IMR-90 (cell line): ENCODE measurements around the gene GNG12. TPM values are rescaled to one million over a fixed set of nuclear protein-coding genes. Genes with fewer than 3 reads are reported as not detected.
A peak's percentile ranks its signal among the peaks of the same experiment; 100 is the strongest.

ENCODE experiments used
- ATAC-seq: fragments of 200-7000 bp; cut with Tn5 transposase; 2 replicates; pipeline ENCODE4 v1.9.1; 2020; ENCODE audit warnings: low read depth, mild to moderate bottlenecking, moderate library complexity
- BruUV-seq: library from RNA; stranded (reverse); fragments of 400-500 nt; replicated peaks from 2 replicates; lab custom pipeline; 2021; lab: Mats Ljungman, UMichigan
- CTCF ChIA-PET: fragments of 300-600 bp; formaldehyde crosslinking; extraction: SDS; loops from one replicate; lab custom pipeline; 2021; ENCODE audit warnings: antibody characterized with exemption; lab: Yijun Ruan, JAX
- POLR2A ChIA-PET: fragments of 300-600 bp; sonication (Branson Sonifier 250); formaldehyde crosslinking; loops from one replicate; lab custom pipeline; 2022; ENCODE audit warnings: antibody characterized with exemption; ENCODE audit not compliant: unreplicated experiment; lab: Charles Lee
- DNase-seq: peaks from one replicate; pipeline ENCODE4 v3.0.0; 2013
- H2AFZ ChIP-seq: replicated peaks from 2 replicates; pipeline ENCODE3; 2013; ENCODE audit warnings: low read length, mild to moderate bottlenecking; ENCODE audit not compliant: poor library complexity
- H2AK5ac ChIP-seq: 2 replicates; pipeline ENCODE4 v1.6.1; 2013; ENCODE audit warnings: low read depth, low read length, inconsistent platforms
- H2AK9ac ChIP-seq: replicated peaks from 2 replicates; pipeline ENCODE3; 2013; ENCODE audit warnings: mild to moderate bottlenecking, low read depth, low read length, moderate library complexity; ENCODE audit not compliant: poor library complexity
- H2BK120ac ChIP-seq: 2 replicates; pipeline ENCODE4 v1.6.1; 2013; ENCODE audit warnings: low read depth, low read length, inconsistent platforms
- H2BK15ac ChIP-seq: 3 replicates; pipeline ENCODE4 v1.6.1; 2013; ENCODE audit warnings: low read depth, low read length, inconsistent platforms
- H2BK20ac ChIP-seq: 2 replicates; pipeline ENCODE4 v1.6.1; 2013; ENCODE audit warnings: low read depth, mild to moderate bottlenecking, inconsistent platforms, low read length, moderate library complexity
- H2BK5ac ChIP-seq: 2 replicates; pipeline ENCODE4 v1.6.1; 2013; ENCODE audit warnings: mild to moderate bottlenecking, low read depth, low read length, inconsistent platforms; ENCODE audit not compliant: poor library complexity, severe bottlenecking
- H3K14ac ChIP-seq: replicated peaks from 2 replicates; pipeline ENCODE4 v1.6.1; 2013; ENCODE audit warnings: low read depth, low read length, inconsistent platforms
- H3K18ac ChIP-seq: 2 replicates; pipeline ENCODE4 v1.6.1; 2013; ENCODE audit warnings: low read depth, low read length, control low read depth
- H3K23ac ChIP-seq: 2 replicates; pipeline ENCODE4 v1.6.1; 2013; ENCODE audit warnings: low read depth, low read length, inconsistent platforms
- H3K27ac ChIP-seq: 2 replicates; pipeline ENCODE4 v1.5.1; 2013; ENCODE audit warnings: mild to moderate bottlenecking, control low read depth, low read length; ENCODE audit not compliant: insufficient read depth
- H3K27me3 ChIP-seq: 2 replicates; pipeline ENCODE4 v1.6.1; 2013; ENCODE audit warnings: low read length; ENCODE audit not compliant: control insufficient read depth, insufficient read depth
- H3K36me3 ChIP-seq: 2 replicates; pipeline ENCODE4 v1.6.1; 2013; ENCODE audit warnings: low read length, mixed read lengths; ENCODE audit not compliant: control insufficient read depth, insufficient read depth
- H3K4ac ChIP-seq: 2 replicates; pipeline ENCODE4 v1.6.1; 2013; ENCODE audit warnings: low read depth, low read length, inconsistent platforms
- H3K4me1 ChIP-seq: 2 replicates; pipeline ENCODE4 v1.6.1; 2013; ENCODE audit warnings: low read length, mixed read lengths; ENCODE audit not compliant: control insufficient read depth, insufficient read depth
- H3K4me2 ChIP-seq: 2 replicates; pipeline ENCODE4 v1.6.1; 2013; ENCODE audit warnings: low read depth, mild to moderate bottlenecking, control low read depth, low read length, moderate library complexity
- H3K4me3 ChIP-seq: 2 replicates; pipeline ENCODE4 v1.5.1; 2013; ENCODE audit warnings: low read depth, mild to moderate bottlenecking, control low read depth, low read length, moderate library complexity; ENCODE audit not compliant: insufficient read depth
- H3K56ac ChIP-seq: 2 replicates; pipeline ENCODE4 v1.6.1; 2013; ENCODE audit warnings: low read length, inconsistent platforms; ENCODE audit not compliant: insufficient read depth; ENCODE audit errors: extremely low read depth
- H3K79me1 ChIP-seq, 2 experiments: 2 replicates each; pipeline ENCODE4 v1.6.1; 2013; ENCODE audit warnings: low read length in 2 of 2, inconsistent platforms in 1 of 2, low read depth in 1 of 2
- H3K9ac ChIP-seq: 2 replicates; pipeline ENCODE4 v1.6.1; 2013; ENCODE audit warnings: low read depth, low read length, control low read depth
- H3K9me1 ChIP-seq: 2 replicates; pipeline ENCODE4 v1.6.1; 2013; ENCODE audit warnings: low read length, inconsistent platforms; ENCODE audit not compliant: insufficient read depth
- H3K9me3 ChIP-seq: 2 replicates; pipeline ENCODE4 v1.6.1; 2013; ENCODE audit warnings: low read length; ENCODE audit not compliant: control insufficient read depth, insufficient read depth
- H4K20me1 ChIP-seq: 2 replicates; pipeline ENCODE4 v1.6.1; 2013; ENCODE audit warnings: low read length, inconsistent platforms; ENCODE audit not compliant: insufficient read depth
- H4K5ac ChIP-seq: 2 replicates; pipeline ENCODE4 v1.6.1; 2013; ENCODE audit warnings: mild to moderate bottlenecking, low read depth, low read length, control low read depth
- H4K8ac ChIP-seq, 2 experiments: 2 replicates each; pipeline ENCODE4 v1.6.1; 2013; ENCODE audit warnings: low read depth in 2 of 2, low read length in 2 of 2, control low read depth in 1 of 2, inconsistent platforms in 1 of 2
- H4K91ac ChIP-seq: 2 replicates; pipeline ENCODE4 v1.6.1; 2013; ENCODE audit warnings: low read depth, low read length, inconsistent platforms; ENCODE audit not compliant: insufficient read depth
- BHLHE40 ChIP-seq: fragments of 150-350 bp; IDR thresholded peaks from 2 replicates; pipeline ENCODE4 v1.6.1; 2016; ENCODE audit warnings: mild to moderate bottlenecking, low read depth, low read length
- CEBPB ChIP-seq: IDR thresholded peaks from 2 replicates; pipeline ENCODE4 v1.6.1; 2012; ENCODE audit warnings: low read depth, low read length, improper control_type of control experiment
- CHD1 ChIP-seq: IDR thresholded peaks from 2 replicates; pipeline ENCODE4 v1.6.1; 2012; ENCODE audit warnings: low read depth, low read length, improper control_type of control experiment
- CTCF ChIP-seq: conservative IDR thresholded peaks from 2 replicates; pipeline ENCODE4 v1.5.1; 2012; ENCODE audit warnings: mild to moderate bottlenecking, low read depth, low read length, improper control_type of control experiment
- ELK1 ChIP-seq: fragments of 150-350 bp; IDR thresholded peaks from 2 replicates; pipeline ENCODE4 v1.6.1; 2016; ENCODE audit warnings: low read depth, mild to moderate bottlenecking, low read length, moderate library complexity, borderline replicate concordance
- FOS ChIP-seq: fragments of 150-350 bp; IDR thresholded peaks from 2 replicates; pipeline ENCODE4 v1.6.1; 2016; ENCODE audit warnings: low read depth, low read length
- MAFK ChIP-seq: IDR thresholded peaks from 2 replicates; pipeline ENCODE4 v1.6.1; 2012; ENCODE audit warnings: low read depth, low read length, improper control_type of control experiment
- MAZ ChIP-seq: IDR thresholded peaks from 2 replicates; pipeline ENCODE4 v1.6.1; 2012; ENCODE audit warnings: low read depth, mild to moderate bottlenecking, low read length, improper control_type of control experiment, moderate library complexity, borderline replicate concordance
- MXI1 ChIP-seq: IDR thresholded peaks from 2 replicates; pipeline ENCODE4 v1.6.1; 2012; ENCODE audit warnings: low read depth, mild to moderate bottlenecking, low read length, moderate library complexity, borderline replicate concordance
- NFE2L2 ChIP-seq: fragments of 150-350 bp; IDR thresholded peaks from 2 replicates; pipeline ENCODE4 v1.6.1; 2016; ENCODE audit warnings: low read depth, mild to moderate bottlenecking, low read length
- RAD21 ChIP-seq: IDR thresholded peaks from 2 replicates; pipeline ENCODE4 v1.6.1; 2012; ENCODE audit warnings: low read length, improper control_type of control experiment
- RCOR1 ChIP-seq: IDR thresholded peaks from 2 replicates; pipeline ENCODE4 v1.6.1; 2012; ENCODE audit warnings: mild to moderate bottlenecking, low read length, improper control_type of control experiment; ENCODE audit not compliant: insufficient replicate concordance
- RFX5 ChIP-seq: IDR thresholded peaks from 2 replicates; pipeline ENCODE4 v1.8.0; 2012; ENCODE audit warnings: low read depth, mild to moderate bottlenecking, low read length, moderate library complexity
- SMC3 ChIP-seq: fragments of 150-350 bp; IDR thresholded peaks from 2 replicates; pipeline ENCODE4 v1.6.1; 2016; ENCODE audit warnings: low read depth, mild to moderate bottlenecking, antibody characterized with exemption, low read length, moderate library complexity
- USF2 ChIP-seq: fragments of 150-350 bp; IDR thresholded peaks from 2 replicates; pipeline ENCODE4 v1.6.1; 2017; ENCODE audit warnings: mild to moderate bottlenecking, antibody characterized with exemption, low read length, low read depth
- WGBS, 2 experiments: methylation state at CpG; one replicate each; pipeline versions ENCODE4 v1.1.5 to v1.1.7; 2013; ENCODE audit warnings: missing lambda C conversion rate in 2 of 2; ENCODE audit not compliant: insufficient read length in 1 of 2; ENCODE audit errors: extremely low coverage in 2 of 2; 5-methylcytosine and 5-hydroxymethylcytosine counted together
- dilution Hi-C: fragments of 300-500 bp; cut with HindIII; formaldehyde crosslinking; loops from one replicate; pipeline ENCODE4 v1.14.3; 2018; ENCODE audit warnings: low sequenced_read_pairs; ENCODE audit not compliant: unreplicated experiment
- in situ Hi-C: fragments of 300-500 bp; cut with MboI; formaldehyde crosslinking; loops from 3 replicates; pipeline ENCODE4 v1.14.3; 2019; ENCODE audit warnings: low sequenced_read_pairs, inconsistent platforms, mixed read lengths
- intact Hi-C: fragments of 100-400 bp; cut with micrococcal nuclease; formaldehyde crosslinking; loops from 2 replicates; pipeline ENCODE4 v1.10.0; 2022
- polyA plus RNA-seq, 3 experiments: library from polyadenylated mRNA; depleted of rRNA; stranded (reverse); fragments of >200 nt; gene quantifications; 2 replicates each; pipeline ENCODE4 v1.2.3, GENCODE V29; 2012; ENCODE audit warnings: low replicate concordance in 1 of 3
- total RNA-seq: library from RNA; depleted of rRNA; stranded (reverse); fragments of >200 nt; gene quantifications from 2 replicates; pipeline ENCODE4 v1.2.3, GENCODE V29; 2012

GNG12 gene
- total and polyA plus RNA-seq, 2 of the 4 experiments (the other 2 are of a cell fraction): 92.3 to 132 TPM

- Histone ChIP-seq H3K27ac (no peak overlapping the region), H2BK20ac (no peak overlapping the region), H2AK9ac (peak overlapping the region; percentile 63), H3K9me3 (no peaks in the 10 kb centered on the region), H4K8ac (peak overlapping the region in 1 of 2 experiments; percentile 17; a peak in 1 of 4 replicates), H4K91ac (no peak overlapping the region), H2BK5ac (no peak overlapping the region), H3K27me3 (no peaks in the 10 kb centered on the region), H2AFZ (no peak overlapping the region), H3K14ac (peak overlapping the region; percentile 31; the same call in 1 of the 2 replicates), H2BK120ac (no peak overlapping the region), H3K23ac (peak overlapping the region; percentile 38; the same call in 1 of the 2 replicates), H3K79me1 (peaks cover 40 to 80% of the 10 kb centered on the region in 2 experiments), H3K4me3 (no peak overlapping the region), H3K4me1 (peaks cover 20% of the 10 kb centered on the region), H2BK15ac (no peak overlapping the region), H3K56ac (no peak overlapping the region), H3K18ac (no peak overlapping the region), H3K4ac (peak overlapping the region; percentile 8; the same call in 1 of the 2 replicates), H4K5ac (no peak overlapping the region), H3K4me2 (no peak overlapping the region), H3K36me3 (no peaks in the 10 kb centered on the region), H3K9me1 (peaks cover 27% of the 10 kb centered on the region), H2AK5ac (no peak overlapping the region), H3K9ac (no peak overlapping the region), H4K20me1 (peaks cover 21% of the 10 kb centered on the region; the same call in 1 of the 2 replicates)
- WGBS, 2 experiments: no CpG with 5 or more reads among the region's 2 CpGs
- DNase-seq: no peak
- ChIA-PET CTCF (interaction anchor here (0.9 kb wide), 1 partner anchor 48 kb away, joined by 3 read pairs; no protein-coding TSS in a partner anchor), POLR2A (no interaction called here)
- dilution Hi-C loops: no loop called here
- intact Hi-C loops: no loop called here
- no peak for ATAC-seq
- BruUV-seq: no TSS peak
- in situ Hi-C loops: no loop called here
- no peak for TF ChIP-seq SMC3
- no peak for TF ChIP-seq RAD21
- TF ChIP-seq MXI1: no peak
- no peak for TF ChIP-seq RFX5
- no peak for TF ChIP-seq BHLHE40
- TF ChIP-seq FOS: no peak
- TF ChIP-seq NFE2L2: no peak
- no peak for TF ChIP-seq RCOR1
- TF ChIP-seq MAZ: no peak
- TF ChIP-seq CHD1: no peak
- TF ChIP-seq USF2: no peak
- no peak for TF ChIP-seq CEBPB
- no peak for TF ChIP-seq MAFK
- TF ChIP-seq CTCF: no peak
- TF ChIP-seq ELK1: no peak
Observed at GRCh38 chr1:67721650-67722291, 111.5 kb downstream of the GNG12 start.
